HL-60 (cell line): ENCODE data around the gene PDGFA.

ENCODE experiments used
- CTCF ChIP-seq: IDR thresholded peaks from one replicate; pipeline ENCODE4 v1.5.1; 2011; ENCODE audit warnings: low read length, control low read depth, inconsistent platforms; ENCODE audit not compliant: insufficient read depth
- POLR2AphosphoS5 ChIP-seq: IDR thresholded peaks from 2 replicates; pipeline ENCODE4 v1.6.1; 2012; ENCODE audit warnings: low read depth
- REST ChIP-seq: IDR thresholded peaks from 2 replicates; pipeline ENCODE4 v1.6.1; 2012; ENCODE audit warnings: low read depth; ENCODE audit not compliant: insufficient replicate concordance
- SPI1 ChIP-seq: IDR thresholded peaks from 2 replicates; pipeline ENCODE4 v1.6.1; 2012; ENCODE audit warnings: low read depth, mild to moderate bottlenecking, borderline replicate concordance

GRCh38 chr7:463362-463781, 56.3 kb downstream of the PDGFA start:
- TF ChIP-seq CTCF (no peak), POLR2AphosphoS5 (no peak), REST (no peak), SPI1 (no peak)
